K562 (cell line): Measurements from ENCODE around the gene FRG2C.
"Not testable (repeated sequence)": the region's sequence is repeated elsewhere in the genome, so short reads cannot be mapped to it uniquely, and the experiment has no call there.

Experiments used
- CTCF ChIP-seq, 3 experiments: IDR thresholded peaks in 2 of 3; conservative IDR thresholded peaks in 1 of 3; 2 replicates each; pipeline ENCODE4 v1.5.1; 2011 to 2012; ENCODE audit warnings: low read length in 3 of 3, mild to moderate bottlenecking in 3 of 3, control low read depth in 2 of 3, improper control_type of control experiment in 1 of 3, inconsistent platforms in 1 of 3, low read depth in 1 of 3, mixed read lengths in 1 of 3, moderate library complexity in 1 of 3; ENCODE audit not compliant: insufficient read depth in 2 of 3
- NFE2L1 ChIP-seq: fragments of 450-650 bp; IDR thresholded peaks from 2 replicates; pipeline ENCODE4 v1.6.1; 2016; ENCODE audit warnings: missing genetic modification characterization, low read depth, mild to moderate bottlenecking, missing compliant biosample characterization, moderate library complexity, borderline replicate concordance
- NFYB ChIP-seq: IDR thresholded peaks from 2 replicates; pipeline ENCODE4 v1.6.1; 2011; ENCODE audit warnings: mild to moderate bottlenecking, moderate library complexity; ENCODE audit not compliant: insufficient read length; ENCODE audit errors: extremely low read depth
- PBX2 ChIP-seq, 2 experiments: IDR thresholded peaks in 1 of 2; conservative IDR thresholded peaks in 1 of 2; 2 replicates each; pipeline ENCODE4 v1.6.1; 2016; ENCODE audit warnings: low read depth in 2 of 2, mild to moderate bottlenecking in 1 of 2, missing compliant biosample characterization in 1 of 2, missing genetic modification characterization in 1 of 2, moderate library complexity in 1 of 2
- PRPF4 ChIP-seq: fragments of 200-400 bp; formaldehyde crosslinking; IDR thresholded peaks from one replicate; pipeline ENCODE4 v1.6.1; 2017; ENCODE audit warnings: low read length, low read depth, mild to moderate bottlenecking; ENCODE audit not compliant: insufficient read depth, poor library complexity, severe bottlenecking
- RAD21 ChIP-seq, 2 experiments: fragments of 250-450 bp in 1 of 2; fragments of 450-650 bp in 1 of 2; sonication (Bioruptor Pico) in 1 of 2; formaldehyde crosslinking in 1 of 2; IDR thresholded peaks in 1 of 2; conservative IDR thresholded peaks in 1 of 2; 2 replicates each; pipeline versions ENCODE4 v1.4.0 to v1.8.0; 2020 to 2022; ENCODE audit warnings: mild to moderate bottlenecking in 2 of 2, moderate library complexity in 1 of 2
- SREBF2 ChIP-seq: sonication (generic); formaldehyde crosslinking; IDR thresholded peaks from 2 replicates; pipeline ENCODE4 v1.4.0; 2020; ENCODE audit warnings: mild to moderate bottlenecking, missing genetic modification reagents
- TAF1 ChIP-seq: IDR thresholded peaks from 2 replicates; pipeline ENCODE4 v1.6.1; 2011; ENCODE audit warnings: mild to moderate bottlenecking, low read length, moderate library complexity; ENCODE audit not compliant: insufficient read depth, control insufficient read depth, severe bottlenecking; ENCODE audit errors: extremely low read depth
- U2AF1 ChIP-seq: fragments of 200-400 bp; formaldehyde crosslinking; optimal IDR thresholded peaks from 2 replicates; pipeline ENCODE3; 2017; ENCODE audit warnings: mild to moderate bottlenecking, low read depth, low read length, moderate library complexity
- U2AF2 ChIP-seq: fragments of 200-400 bp; formaldehyde crosslinking; optimal IDR thresholded peaks from 2 replicates; pipeline ENCODE3; 2017; ENCODE audit warnings: low read depth, mild to moderate bottlenecking, low read length
- ZBTB1 ChIP-seq: sonication (generic); formaldehyde crosslinking; IDR thresholded peaks from 2 replicates; pipeline ENCODE4 v1.8.1; 2023; ENCODE audit warnings: missing genetic modification reagents, low read depth, mild to moderate bottlenecking, borderline replicate concordance
- ZNF133 ChIP-seq: fragments of 250-450 bp; sonication (Bioruptor Pico); IDR thresholded peaks from 2 replicates; pipeline ENCODE4 v1.4.0; 2020; ENCODE audit warnings: mild to moderate bottlenecking
- ZNF175 ChIP-seq: fragments of 200-800 bp; sonication (Bioruptor generic); IDR thresholded peaks from 2 replicates; pipeline ENCODE4 v1.6.1; 2016; ENCODE audit warnings: low read depth, mild to moderate bottlenecking, missing genetic modification characterization, missing compliant biosample characterization
- ZNF76 ChIP-seq: fragments of 250-450 bp; sonication (Bioruptor Pico); IDR thresholded peaks from 2 replicates; pipeline ENCODE4 v1.4.0; 2020; ENCODE audit warnings: mild to moderate bottlenecking, moderate library complexity, borderline replicate concordance

- not testable (repeated sequence) for TF ChIP-seq CTCF (IDR thresholded peaks at IDR 0.05 in 2 of 3, conservative IDR thresholded peaks at IDR 0.05 in 1 of 3; ENCODE audit: insufficient read depth in 2 of 3, low read depth in 1 of 3, low read length in 3 of 3); PBX2 (CRISPR knock-in tag; IDR thresholded peaks at IDR 0.05; ENCODE audit: low read depth); PBX2 (tag; conservative IDR thresholded peaks at IDR 0.05; ENCODE audit: low read depth); NFYB; SREBF2 (CRISPR knock-in tag); ZNF133 (CRISPR knock-in tag); ZNF175 (CRISPR knock-in tag); PRPF4; TAF1; NFE2L1; ZNF76 (CRISPR knock-in tag); U2AF1; U2AF2; RAD21 (CRISPR knock-in tag; conservative IDR thresholded peaks at IDR 0.05 in 1 of 2, IDR thresholded peaks at IDR 0.05 in 1 of 2); ZBTB1
Measured at GRCh38 chr3:75630887-75631535, 33.1 kb upstream of the FRG2C start.
